ENCODE data around the gene PLCH1.

Gene PLCH1

GRCh38 chr3:155417119-155417517, 327.8 kb downstream of the PLCH1 start:
- no peaks in the 10 kb centered on the region for H3K9me3 ChIP-seq (ENCODE audit: control insufficient read depth, insufficient read depth, low read length)
- no peaks in the 10 kb centered on the region for H3K27me3 ChIP-seq (ENCODE audit: control insufficient read depth, low read length)
- no peaks in the 10 kb centered on the region for H3K4me1 ChIP-seq (ENCODE audit: control insufficient read depth, low read length)
- TF ChIP-seq EZH2phosphoT487 (IDR thresholded peaks at IDR 0.05; ENCODE audit: borderline replicate concordance, low read length): no peak
- no peak for TF ChIP-seq CTCF (IDR thresholded peaks at IDR 0.05; ENCODE audit: low read depth, low read length, poor library complexity, severe bottlenecking)
- H3K36me3 ChIP-seq (ENCODE audit: control insufficient read depth, low read length): no peaks in the 10 kb centered on the region
- no peaks in the 10 kb centered on the region for H4K20me1 ChIP-seq (ENCODE audit: control insufficient read depth, insufficient read depth, low read depth, low read length)
- H3K79me2 ChIP-seq (ENCODE audit: control insufficient read depth, low read length): no peaks in the 10 kb centered on the region
- H3K27ac ChIP-seq (ENCODE audit: low read depth, low read length): no peak overlapping the region
- H3K9me2 ChIP-seq (replicated peaks; ENCODE audit: control insufficient read depth, low read length): no peaks in the 10 kb centered on the region
- H3F3A ChIP-seq (ENCODE audit: control insufficient read depth, insufficient read depth): no peaks in the 10 kb centered on the region
- no peak overlapping the region for H3K4me3 ChIP-seq (ENCODE audit: low read length)
- no peak overlapping the region for H3K4me2 ChIP-seq (ENCODE audit: low read length)

GRCh38 chr3:155416500-155417118, 328.3 kb downstream of the PLCH1 start:
- H3K4me2 ChIP-seq (ENCODE audit: low read length): no peak overlapping the region
- no peaks in the 10 kb centered on the region for H3K27me3 ChIP-seq (ENCODE audit: control insufficient read depth, low read length)
- no peaks in the 10 kb centered on the region for H4K20me1 ChIP-seq (ENCODE audit: control insufficient read depth, insufficient read depth, low read depth, low read length)
- no peak overlapping the region for H3K4me3 ChIP-seq (ENCODE audit: low read length)
- no peaks in the 10 kb centered on the region; the same call in 1 of the 2 replicates for H3K9me3 ChIP-seq (ENCODE audit: control insufficient read depth, insufficient read depth, low read length)
- H3K36me3 ChIP-seq (ENCODE audit: control insufficient read depth, low read length): no peaks in the 10 kb centered on the region
- H3K9me2 ChIP-seq (replicated peaks; ENCODE audit: control insufficient read depth, low read length): no peaks in the 10 kb centered on the region
- no peak overlapping the region for H3K27ac ChIP-seq (ENCODE audit: low read depth, low read length)
- H3F3A ChIP-seq (ENCODE audit: control insufficient read depth, insufficient read depth): no peaks in the 10 kb centered on the region
- no peaks in the 10 kb centered on the region for H3K4me1 ChIP-seq (ENCODE audit: control insufficient read depth, low read length)
- H3K79me2 ChIP-seq (ENCODE audit: control insufficient read depth, low read length): no peaks in the 10 kb centered on the region
- TF ChIP-seq CTCF (IDR thresholded peaks at IDR 0.05; ENCODE audit: low read depth, low read length, poor library complexity, severe bottlenecking) (no peak), EZH2phosphoT487 (IDR thresholded peaks at IDR 0.05; ENCODE audit: borderline replicate concordance, low read length) (no peak)

GRCh38 chr3:155412904-155413303, 332.0 kb downstream of the PLCH1 start:
- H3F3A ChIP-seq (ENCODE audit: control insufficient read depth, insufficient read depth): no peaks in the 10 kb centered on the region
- no peaks in the 10 kb centered on the region for H3K36me3 ChIP-seq (ENCODE audit: control insufficient read depth, low read length)
- H3K4me1 ChIP-seq (ENCODE audit: control insufficient read depth, low read length): no peaks in the 10 kb centered on the region
- H4K20me1 ChIP-seq (ENCODE audit: control insufficient read depth, insufficient read depth, low read depth, low read length): no peaks in the 10 kb centered on the region
- H3K79me2 ChIP-seq (ENCODE audit: control insufficient read depth, low read length): no peaks in the 10 kb centered on the region
- no peaks in the 10 kb centered on the region for H3K9me2 ChIP-seq (replicated peaks; ENCODE audit: control insufficient read depth, low read length)
- H3K27ac ChIP-seq (ENCODE audit: low read depth, low read length): no peak overlapping the region
- H3K27me3 ChIP-seq (ENCODE audit: control insufficient read depth, low read length): no peaks in the 10 kb centered on the region
- no peak overlapping the region for H3K4me2 ChIP-seq (ENCODE audit: low read length)
- no peaks in the 10 kb centered on the region; the same call in 1 of the 2 replicates for H3K9me3 ChIP-seq (ENCODE audit: control insufficient read depth, insufficient read depth, low read length)
- TF ChIP-seq CTCF (IDR thresholded peaks at IDR 0.05; ENCODE audit: low read depth, low read length, poor library complexity, severe bottlenecking): no peak
- TF ChIP-seq EZH2phosphoT487 (IDR thresholded peaks at IDR 0.05; ENCODE audit: borderline replicate concordance, low read length): no peak
- no peak overlapping the region for H3K4me3 ChIP-seq (ENCODE audit: low read length)
